Measurements from ENCODE around the gene SLC19A1.

Gene SLC19A1

DNA sequence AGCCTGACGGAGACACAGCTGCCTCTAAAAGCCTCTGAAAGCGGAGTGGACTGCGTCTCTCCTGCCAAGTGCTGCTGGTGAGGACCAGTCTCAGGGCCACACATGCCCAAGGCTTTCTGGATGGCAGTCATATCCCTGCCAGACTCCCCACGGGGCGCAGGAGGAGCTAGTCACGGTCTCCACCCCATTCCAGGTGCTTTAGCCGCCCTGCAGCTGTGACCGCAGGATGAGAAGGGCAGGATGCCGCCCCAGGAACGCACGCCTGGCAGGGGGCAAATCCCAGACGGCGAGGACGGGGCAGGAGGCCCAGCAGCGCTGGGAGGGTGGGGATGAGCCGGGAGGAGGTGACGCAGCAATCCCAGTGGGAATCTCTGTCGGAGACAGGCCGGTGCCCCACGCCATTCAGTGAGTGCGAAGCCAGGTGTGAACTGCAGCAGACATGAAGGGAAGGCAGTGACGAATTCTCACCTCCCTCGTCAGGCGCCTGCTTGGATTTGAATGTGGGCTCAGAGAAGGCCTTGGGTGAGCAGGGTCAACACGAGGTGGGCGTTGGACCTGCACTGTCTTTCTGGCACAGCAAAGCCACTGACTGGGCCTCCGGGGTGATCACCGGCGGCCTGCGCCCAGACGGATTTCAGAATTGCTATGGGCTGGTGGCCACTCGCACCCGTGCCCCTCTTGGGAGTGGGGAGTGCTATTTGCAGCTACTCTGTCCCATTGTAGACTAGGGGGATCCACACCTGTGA lies 38.5 kb upstream of the SLC19A1 start:
- no peak overlapping the region for H3K4me3 ChIP-seq (replicated peaks; ENCODE audit: low read depth, low read length)
- DNase-seq (ENCODE audit: extremely low read depth, low read depth): no peak
- TF ChIP-seq, protein P1, sequence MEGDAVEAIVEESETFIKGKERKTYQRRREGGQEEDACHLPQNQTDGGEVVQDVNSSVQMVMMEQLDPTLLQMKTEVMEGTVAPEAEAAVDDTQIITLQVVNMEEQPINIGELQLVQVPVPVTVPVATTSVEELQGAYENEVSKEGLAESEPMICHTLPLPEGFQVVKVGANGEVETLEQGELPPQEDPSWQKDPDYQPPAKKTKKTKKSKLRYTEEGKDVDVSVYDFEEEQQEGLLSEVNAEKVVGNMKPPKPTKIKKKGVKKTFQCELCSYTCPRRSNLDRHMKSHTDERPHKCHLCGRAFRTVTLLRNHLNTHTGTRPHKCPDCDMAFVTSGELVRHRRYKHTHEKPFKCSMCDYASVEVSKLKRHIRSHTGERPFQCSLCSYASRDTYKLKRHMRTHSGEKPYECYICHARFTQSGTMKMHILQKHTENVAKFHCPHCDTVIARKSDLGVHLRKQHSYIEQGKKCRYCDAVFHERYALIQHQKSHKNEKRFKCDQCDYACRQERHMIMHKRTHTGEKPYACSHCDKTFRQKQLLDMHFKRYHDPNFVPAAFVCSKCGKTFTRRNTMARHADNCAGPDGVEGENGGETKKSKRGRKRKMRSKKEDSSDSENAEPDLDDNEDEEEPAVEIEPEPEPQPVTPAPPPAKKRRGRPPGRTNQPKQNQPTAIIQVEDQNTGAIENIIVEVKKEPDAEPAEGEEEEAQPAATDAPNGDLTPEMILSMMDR (IDR thresholded peaks at IDR 0.05; ENCODE audit: low read depth, low read length, missing control alignments): no peak

DNA sequence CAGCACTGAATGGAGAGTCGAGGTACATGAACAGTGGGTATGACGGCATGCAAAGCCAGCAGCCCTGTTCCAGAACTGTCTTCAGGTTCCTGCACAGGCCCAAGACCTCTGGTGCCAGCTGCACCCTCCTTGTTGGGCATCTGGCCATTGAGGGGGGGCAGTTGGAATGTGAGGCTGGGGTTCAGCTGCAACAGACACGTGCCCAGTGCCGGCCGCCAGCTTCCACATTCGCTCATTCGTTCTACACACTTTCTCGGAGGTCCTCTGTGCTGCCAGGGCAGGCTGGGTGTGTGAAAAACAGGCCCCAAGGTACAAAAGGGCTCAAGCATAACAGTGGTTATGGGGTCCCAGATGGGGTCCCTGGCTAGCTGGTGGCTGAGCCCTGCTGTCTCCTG lies 37.9 kb upstream of the SLC19A1 start:
- no peak for DNase-seq (ENCODE audit: extremely low read depth, low read depth)
- TF ChIP-seq, protein P1 (IDR thresholded peaks at IDR 0.05; ENCODE audit: low read depth, low read length, missing control alignments): no peak

DNA sequence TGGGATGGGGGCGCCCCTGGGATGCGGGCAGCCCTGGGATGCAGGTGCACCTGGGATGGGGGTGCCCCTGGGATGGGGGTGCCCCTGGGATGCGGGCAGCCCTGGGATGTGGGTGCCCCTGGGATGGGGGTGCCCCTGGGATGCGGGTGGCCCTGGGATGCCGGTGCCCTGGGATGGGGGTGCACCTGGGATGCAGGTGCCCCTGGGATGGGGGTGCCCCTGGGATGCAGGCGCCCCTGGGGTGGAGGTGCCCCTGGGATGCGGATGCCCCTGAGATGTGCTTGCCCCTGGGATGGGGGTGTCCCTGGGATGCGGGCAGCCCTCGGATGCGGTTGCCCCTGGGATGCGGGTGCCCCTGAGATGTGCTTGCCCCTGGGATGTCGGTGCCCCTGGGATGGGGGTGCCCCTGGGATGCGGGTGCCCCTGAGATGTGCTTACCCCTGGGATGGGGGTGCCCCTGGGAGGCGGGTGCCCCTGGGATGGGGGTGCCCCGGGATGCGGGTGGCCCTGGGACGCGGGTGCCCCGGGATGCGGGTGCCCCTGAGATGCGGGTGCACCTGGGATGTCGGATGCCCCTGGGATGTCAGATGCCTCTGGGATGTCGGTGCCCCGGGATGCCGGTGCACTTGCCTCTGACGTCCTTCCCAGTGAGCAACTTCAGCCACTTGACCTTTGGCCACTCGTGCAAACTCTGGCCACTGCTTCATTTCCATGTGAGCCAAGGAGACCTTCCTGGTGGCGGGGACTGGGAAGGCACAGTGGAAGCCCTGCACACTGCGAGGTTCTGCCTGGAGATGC lies 37.3 kb upstream of the SLC19A1 start:
- TF ChIP-seq, protein P1 (IDR thresholded peaks at IDR 0.05; ENCODE audit: low read depth, low read length, missing control alignments): no peak
- DNase-seq (ENCODE audit: extremely low read depth, low read depth): no peak
- no peak overlapping the region for H3K4me3 ChIP-seq (replicated peaks; ENCODE audit: low read depth, low read length)

More for the DNA sequence above, 37.9 kb upstream of the SLC19A1 start:
- no peak overlapping the region for H3K4me3 ChIP-seq (replicated peaks; ENCODE audit: low read depth, low read length)

DNA sequence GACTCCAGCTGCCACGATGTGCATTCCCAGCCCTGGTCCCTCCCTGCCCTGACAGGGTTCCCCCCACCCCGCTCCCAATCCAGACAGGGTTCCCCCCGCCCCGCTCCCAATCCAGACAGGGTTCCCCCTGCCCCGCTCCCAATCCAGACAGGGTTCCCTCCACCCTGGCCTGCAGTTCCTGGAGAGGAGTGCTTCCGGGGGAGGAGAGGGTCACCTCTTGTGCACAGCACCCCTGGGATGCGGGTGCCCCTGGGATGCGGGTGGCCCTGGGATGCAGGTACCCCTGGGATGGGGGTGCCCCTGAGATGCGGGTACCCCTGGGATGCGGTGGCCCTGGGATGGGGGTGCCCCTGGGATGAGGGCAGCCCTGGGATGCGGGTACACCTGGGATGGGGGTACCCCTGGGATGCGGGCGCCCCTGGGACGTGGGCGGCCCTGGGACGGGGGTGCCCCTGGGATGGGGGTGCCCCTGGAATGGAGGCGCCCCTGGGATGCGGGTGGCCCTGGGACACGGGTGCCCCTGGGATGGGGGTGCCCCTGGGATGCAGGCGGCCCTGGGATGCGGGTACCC lies 36.7 kb upstream of the SLC19A1 start:
- H3K4me3 ChIP-seq (replicated peaks; ENCODE audit: low read depth, low read length): no peak overlapping the region
- TF ChIP-seq, protein P1 (IDR thresholded peaks at IDR 0.05; ENCODE audit: low read depth, low read length, missing control alignments): no peak
- DNase-seq (ENCODE audit: extremely low read depth, low read depth): no peak

DNA sequence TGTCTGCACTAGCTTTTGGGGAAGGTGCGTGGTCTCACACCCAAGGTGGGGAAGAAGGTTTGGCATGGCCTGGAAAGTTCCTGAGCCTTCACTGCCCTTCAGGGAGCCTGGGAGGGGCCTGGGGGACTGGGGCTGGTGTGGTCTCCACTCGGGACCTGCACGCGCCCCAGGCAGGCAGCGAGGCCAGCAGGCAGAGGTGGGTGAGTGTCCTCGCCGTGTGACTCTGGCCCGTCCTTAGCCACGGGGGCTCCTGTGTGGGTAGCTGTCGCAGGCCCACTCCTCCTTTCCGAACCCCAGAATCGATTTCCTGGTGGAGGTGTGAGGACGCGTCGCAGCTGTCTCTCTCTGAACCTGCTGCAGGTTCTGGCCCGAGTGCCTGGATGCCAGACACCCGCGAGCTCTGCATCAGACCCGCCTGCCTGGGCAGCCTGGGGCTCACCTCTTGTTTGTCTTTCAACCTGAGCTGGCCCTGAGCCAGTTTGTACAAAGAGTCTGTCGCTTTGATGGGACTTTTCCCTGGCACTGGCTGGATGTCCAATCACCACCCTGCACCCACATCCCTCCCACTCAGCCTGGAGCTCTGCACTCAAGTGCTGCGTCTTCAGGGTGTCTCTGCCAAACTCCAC lies 36.0 kb upstream of the SLC19A1 start:
- TF ChIP-seq, protein P1 (IDR thresholded peaks at IDR 0.05; ENCODE audit: low read depth, low read length, missing control alignments): no peak
- no peak for DNase-seq (ENCODE audit: extremely low read depth, low read depth)
- H3K4me3 ChIP-seq (replicated peaks; ENCODE audit: low read depth, low read length): no peak overlapping the region

DNA sequence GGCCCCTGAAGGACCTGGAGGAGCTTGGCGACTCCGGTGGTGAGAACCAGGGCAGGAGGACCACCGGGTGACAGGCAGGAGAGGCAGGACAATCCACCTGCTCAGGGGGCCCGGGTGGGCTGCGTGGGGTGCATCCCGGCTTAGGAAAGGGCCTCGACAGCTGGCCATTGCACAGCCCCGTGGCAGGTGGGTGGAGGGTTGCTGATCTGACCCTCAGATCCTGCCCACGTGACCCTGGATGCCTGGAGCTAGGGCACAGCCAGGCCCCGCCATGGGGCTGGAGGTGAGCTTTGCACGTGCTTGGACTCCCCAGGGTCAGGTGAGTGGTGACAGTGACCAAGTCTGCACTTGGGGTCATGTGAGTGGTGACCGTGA lies 35.5 kb upstream of the SLC19A1 start:
- no peak overlapping the region for H3K4me3 ChIP-seq (replicated peaks; ENCODE audit: low read depth, low read length)
- no peak for DNase-seq (ENCODE audit: extremely low read depth, low read depth)
- TF ChIP-seq, protein P1 (IDR thresholded peaks at IDR 0.05; ENCODE audit: low read depth, low read length, missing control alignments): no peak

Measured in HFF-Myc (cell line).